ENCODE data around the gene CAPN7. TPM values are rescaled to one million over a fixed set of nuclear protein-coding genes. Genes with fewer than 3 reads are reported as not detected.

Gene CAPN7
- total RNA-seq, 1 experiment from 2014 or later, result 27.7 TPM

DNA sequence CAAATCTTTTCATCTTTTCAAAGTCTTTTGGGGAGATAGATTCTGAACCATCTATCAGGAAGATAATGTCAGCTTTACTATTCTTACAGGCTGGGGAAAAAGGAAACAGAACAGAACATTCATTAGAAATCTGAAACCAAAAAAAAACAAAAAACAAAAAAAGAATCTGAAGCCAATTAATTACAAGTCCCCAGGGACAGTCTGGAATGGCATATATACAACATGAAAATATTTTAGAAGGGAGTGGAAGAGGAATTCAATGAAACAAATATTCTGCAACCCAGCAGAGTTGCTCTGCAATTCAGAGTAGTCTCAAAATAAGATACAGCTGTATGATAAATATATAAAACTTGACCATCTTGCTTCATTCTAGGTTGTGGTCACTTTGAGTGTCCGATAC lies 41.7 kb upstream of the CAPN7 start:
- no TSS peak for BruUV-seq (replicated peaks)
- H3K79me2 ChIP-seq (ENCODE audit: insufficient read depth, low read length), result no peaks in the 10 kb centered on the region
- CTCF ChIA-PET, result no interaction called here

More for the DNA sequence above, 41.7 kb upstream of the CAPN7 start:
- DNase-seq (ENCODE audit: low read depth, low spot score), result no peak
- intact Hi-C loops (cut with micrococcal nuclease), result no loop called here
- no peaks in the 10 kb centered on the region for H3K9me2 ChIP-seq (ENCODE audit: insufficient read depth)
- no peak overlapping the region for H3K4me2 ChIP-seq (ENCODE audit: low read length)
- no peak for TF ChIP-seq CBX3 (IDR thresholded peaks at IDR 0.05; ENCODE audit: low read depth)
- TF ChIP-seq EGR1 (IDR thresholded peaks at IDR 0.05; ENCODE audit: low read depth), result no peak
- TF ChIP-seq TCF7L2 (IDR thresholded peaks at IDR 0.05; ENCODE audit: borderline replicate concordance, extremely low read depth, insufficient read depth, insufficient read length), result no peak
- no peak for TF ChIP-seq FOSL1 (IDR thresholded peaks at IDR 0.05; ENCODE audit: low read depth)
- TF ChIP-seq SP1 (IDR thresholded peaks at IDR 0.05; ENCODE audit: low read depth), result no peak
- TF ChIP-seq YY1 (IDR thresholded peaks at IDR 0.05; ENCODE audit: extremely low read depth, insufficient replicate concordance, low read depth, low read length), result no peak
- TF ChIP-seq REST (IDR thresholded peaks at IDR 0.05; ENCODE audit: low read depth), result no peak
- no peak for TF ChIP-seq ATF3 (IDR thresholded peaks at IDR 0.05)
- no peak for TF ChIP-seq RAD21 (IDR thresholded peaks at IDR 0.05; ENCODE audit: low read depth)
- no peak for TF ChIP-seq ZFX (IDR thresholded peaks at IDR 0.05)
- no peak for TF ChIP-seq ELF1 (IDR thresholded peaks at IDR 0.05; ENCODE audit: borderline replicate concordance, low read depth)
- no peak for TF ChIP-seq MAX (IDR thresholded peaks at IDR 0.05)
- POLR2A ChIA-PET, result no interaction called here
- H3K4me1 ChIP-seq (ENCODE audit: control insufficient read depth in 1 of 2, insufficient read depth in 2 of 2, low read length in 2 of 2), result no peaks in the 10 kb centered on the region
- no peaks in the 10 kb centered on the region for H3K36me3 ChIP-seq (ENCODE audit: control insufficient read depth in 1 of 2, insufficient read depth in 2 of 2, low read length in 2 of 2)
- H3K27ac ChIP-seq (ENCODE audit: low read depth, low read length), result no peak overlapping the region
- H4K20me1 ChIP-seq (ENCODE audit: insufficient read depth), result no peaks in the 10 kb centered on the region
- RAD21 ChIA-PET (ENCODE audit: low non-redundant PET in 1 of 2, low total read pairs in 2 of 2, uncharacterized antibody in 2 of 2, unreplicated experiment in 2 of 2), result no interaction called here
- no peak overlapping the region for H2AFZ ChIP-seq (ENCODE audit: low read depth, low read length, poor library complexity, severe bottlenecking)
- no peak overlapping the region for H3K4me3 ChIP-seq (replicated peaks in 1 of 2; ENCODE audit: low read depth in 1 of 2, low read length in 2 of 2)
- no peak overlapping the region for H3K9ac ChIP-seq (ENCODE audit: low read length)
- ATAC-seq, result no peak
- no peaks in the 10 kb centered on the region for H3K9me3 ChIP-seq (ENCODE audit: control insufficient read depth in 1 of 2, insufficient read depth in 1 of 2, low read depth in 1 of 2, low read length in 2 of 2)
- no peaks in the 10 kb centered on the region for H3K27me3 ChIP-seq (ENCODE audit: insufficient read depth, low read length)
